Mucosa of rectum (tissue), 2 donors: ENCODE results near the gene VIPR1.
A peak's percentile ranks its signal among the peaks of the same experiment; 100 is the strongest.

ENCODE experiments used
- H3K27ac ChIP-seq, 2 donors: one replicate each; pipeline ENCODE4 v1.7.0; 2013; ENCODE audit warnings: inconsistent platforms in 2 of 2, low read depth in 2 of 2, low read length in 2 of 2
- H3K27me3 ChIP-seq, 2 donors: one replicate each; pipeline ENCODE4 v1.7.0; 2013; ENCODE audit warnings: low read length in 2 of 2; ENCODE audit not compliant: control insufficient read depth in 2 of 2, insufficient read depth in 2 of 2
- H3K36me3 ChIP-seq, 2 donors: one replicate each; pipeline ENCODE4 v1.7.0; 2013; ENCODE audit warnings: low read length in 2 of 2; ENCODE audit not compliant: control insufficient read depth in 2 of 2, insufficient read depth in 2 of 2
- H3K4me1 ChIP-seq, 2 donors: one replicate each; pipeline ENCODE4 v1.7.0; 2013; ENCODE audit warnings: low read length in 2 of 2, mild to moderate bottlenecking in 1 of 2; ENCODE audit not compliant: control insufficient read depth in 2 of 2, insufficient read depth in 2 of 2
- H3K4me3 ChIP-seq, 2 donors: one replicate each; pipeline ENCODE4 v1.7.0; 2013; ENCODE audit warnings: low read length in 2 of 2
- H3K9ac ChIP-seq, 2 donors: one replicate each; pipeline ENCODE4 v1.7.0; 2013; ENCODE audit warnings: low read length in 2 of 2, low read depth in 1 of 2, mild to moderate bottlenecking in 1 of 2
- H3K9me3 ChIP-seq, 2 donors: one replicate each; pipeline ENCODE4 v1.7.0; 2013; ENCODE audit warnings: low read length in 2 of 2; ENCODE audit not compliant: control insufficient read depth in 2 of 2
- donor health status: healthy.
- donor health status: Normal muscosa, but diverticular disease.

VIPR1 gene

DNA sequence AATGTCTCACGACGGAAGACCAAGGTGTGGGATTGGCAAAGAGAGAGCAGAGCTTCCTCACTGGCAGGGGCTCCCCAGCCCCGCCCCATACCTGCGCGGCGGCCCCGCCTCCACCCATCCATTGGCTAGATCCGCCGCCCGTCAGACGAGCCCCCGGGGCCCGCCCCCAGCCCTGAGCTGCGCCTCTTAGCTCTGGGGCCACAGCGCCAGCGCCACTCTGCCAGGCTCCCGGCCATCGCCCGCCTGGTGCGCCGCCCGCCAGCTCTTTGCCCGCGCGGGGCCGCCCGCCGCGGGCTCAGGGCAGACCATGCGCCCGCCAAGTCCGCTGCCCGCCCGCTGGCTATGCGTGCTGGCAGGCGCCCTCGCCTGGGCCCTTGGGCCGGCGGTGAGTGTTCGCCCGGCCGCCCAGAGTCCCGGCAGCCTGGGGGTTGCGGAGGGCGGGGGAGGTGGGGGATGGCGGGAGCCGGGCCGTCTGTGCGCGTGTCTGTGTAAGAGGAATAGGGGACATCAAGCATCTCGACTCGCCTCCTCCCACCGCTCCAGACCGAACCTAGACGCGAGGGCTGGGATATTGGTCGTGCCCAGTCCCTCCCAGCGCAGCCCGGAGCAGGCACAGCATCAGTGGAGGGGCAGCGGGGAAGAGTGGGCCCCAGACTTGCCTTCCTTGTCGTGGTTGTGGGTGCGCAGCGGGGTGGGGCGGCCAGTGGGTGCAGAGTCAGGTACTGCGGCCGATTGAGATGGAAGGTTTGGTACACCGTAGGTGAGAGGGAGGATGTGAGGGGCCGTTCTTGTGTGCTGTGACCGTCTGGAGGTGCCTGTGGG is at the start of gene VIPR1:
VIPR1 (plus strand) TSS at position 215 of the 822 bp plus-strand sequence; CDS start at position 308, 93 bp downstream.
- Histone ChIP-seq H3K36me3 (no peaks in the 10 kb centered on the region), H3K27ac (peak within 1 kb of the TSS; percentile 92 to 99), H3K4me3 (peak within 1 kb of the TSS; percentile 79 to 85), H3K9me3 (no peaks in the 10 kb centered on the region), H3K9ac (peak within 1 kb of the TSS; percentile 77 to 86), H3K27me3 (peaks cover 32 to 37% of the 10 kb centered on the region in 2 donors), H3K4me1 (peaks cover 36 to 54% of the 10 kb centered on the region in 2 donors)

DNA sequence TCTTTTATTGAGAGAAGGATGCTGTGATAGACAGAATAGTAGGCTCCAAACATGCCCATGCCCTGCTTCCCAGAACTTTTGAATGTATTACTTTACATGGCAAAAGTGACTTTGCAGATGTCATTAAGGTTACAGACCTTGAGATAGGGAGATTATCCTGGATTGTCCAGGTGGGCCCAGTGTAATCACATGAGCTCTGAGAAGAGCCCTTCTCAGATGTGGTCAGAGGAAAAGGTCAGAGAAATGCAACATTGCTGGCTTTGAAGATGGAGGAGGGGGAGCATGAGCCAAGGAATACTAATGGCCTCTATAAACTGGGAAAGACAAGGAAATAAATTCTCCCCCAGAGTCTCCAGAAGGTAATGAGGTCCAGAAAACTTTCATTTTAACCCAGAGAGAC is 46.2 kb upstream of the VIPR1 start:
- Histone ChIP-seq H3K4me1 (no peaks in the 10 kb centered on the region), H3K9me3 (no peaks in the 10 kb centered on the region), H3K27ac (no peak overlapping the region), H3K27me3 (no peaks in the 10 kb centered on the region), H3K4me3 (no peak overlapping the region), H3K9ac (no peak overlapping the region), H3K36me3 (no peaks in the 10 kb centered on the region)

DNA sequence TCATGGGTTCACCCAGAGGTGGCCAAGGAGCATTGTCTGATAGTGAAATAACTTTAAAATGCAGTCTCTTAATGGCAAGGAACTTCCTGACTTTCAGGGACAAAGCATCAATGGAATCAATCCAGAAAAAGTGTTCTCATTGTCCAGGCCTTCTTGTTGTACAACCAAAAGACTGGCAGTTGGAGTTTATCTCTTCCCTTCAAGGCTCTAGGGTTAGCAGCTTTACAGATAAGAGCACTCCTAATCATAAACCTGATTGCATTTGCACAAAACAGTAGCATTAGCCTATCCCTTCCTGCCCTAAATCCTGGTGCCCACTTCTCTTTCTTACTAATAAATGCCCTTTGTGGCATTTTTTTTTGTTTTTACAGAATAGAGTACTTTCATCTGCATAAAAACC is 43.3 kb upstream of the VIPR1 start:
- H3K4me3 ChIP-seq = no peak overlapping the region
- no peak overlapping the region for H3K27ac ChIP-seq
- H3K27me3 ChIP-seq = no peaks in the 10 kb centered on the region
- no peaks in the 10 kb centered on the region for H3K36me3 ChIP-seq
- H3K4me1 ChIP-seq = no peaks in the 10 kb centered on the region
- peaks cover 0 to 2% of the 10 kb centered on the region in 2 donors for H3K9me3 ChIP-seq
- H3K9ac ChIP-seq = no peak overlapping the region

DNA sequence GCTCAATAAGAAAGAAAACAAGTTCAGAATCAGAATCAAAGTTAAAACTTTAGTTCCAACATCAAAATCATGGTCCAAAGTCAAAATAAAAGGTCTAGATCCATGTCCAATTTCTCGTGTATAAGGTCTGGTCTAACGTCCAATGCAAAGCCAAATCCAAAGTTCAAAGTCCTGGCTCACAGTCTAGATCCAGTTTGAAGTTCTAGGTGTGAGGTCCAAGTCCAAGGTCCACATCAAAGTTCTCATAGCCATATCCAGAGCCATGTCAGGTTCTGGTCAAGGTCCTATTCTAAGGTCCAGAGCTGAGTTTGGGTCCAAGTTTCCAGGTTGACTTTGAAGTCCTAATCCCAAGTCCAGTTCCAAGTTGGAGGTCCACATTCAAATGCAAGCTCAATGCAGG is 40.7 kb upstream of the VIPR1 start:
- H3K9ac ChIP-seq = no peak overlapping the region
- H3K4me1 ChIP-seq = no peaks in the 10 kb centered on the region
- no peak overlapping the region for H3K27ac ChIP-seq
- H3K27me3 ChIP-seq = no peaks in the 10 kb centered on the region
- peaks cover 0 to 2% of the 10 kb centered on the region in 2 donors for H3K9me3 ChIP-seq
- H3K4me3 ChIP-seq = no peak overlapping the region
- no peaks in the 10 kb centered on the region for H3K36me3 ChIP-seq

DNA sequence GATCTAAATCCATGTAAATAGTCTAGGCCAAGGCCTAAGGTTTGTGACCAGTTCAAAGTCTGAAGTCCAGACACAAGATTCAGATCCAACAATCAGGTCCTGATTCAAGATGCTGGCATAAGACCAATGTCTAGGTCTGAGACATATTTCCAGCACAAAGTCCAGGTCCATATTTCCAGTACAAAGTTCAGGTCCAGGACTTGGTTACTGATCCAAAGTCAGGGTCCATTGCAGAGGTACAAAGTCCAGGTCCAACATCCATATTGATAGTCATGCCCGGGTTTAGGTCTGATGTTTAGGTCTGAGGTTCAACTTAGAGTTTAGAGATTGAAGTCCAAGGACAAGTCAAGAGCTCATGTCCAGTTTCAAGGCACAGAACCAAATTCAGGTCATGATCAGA is 39.4 kb upstream of the VIPR1 start:
- Histone ChIP-seq H3K9me3 (peaks cover 0 to 2% of the 10 kb centered on the region in 2 donors), H3K4me1 (no peaks in the 10 kb centered on the region), H3K36me3 (no peaks in the 10 kb centered on the region), H3K27me3 (no peaks in the 10 kb centered on the region), H3K4me3 (no peak overlapping the region), H3K27ac (no peak overlapping the region), H3K9ac (no peak overlapping the region)

GRCh38 chr3:42468111-42468510 is 34.3 kb upstream of the VIPR1 start:
- H3K27me3 ChIP-seq = no peaks in the 10 kb centered on the region
- peaks cover 0 to 6% of the 10 kb centered on the region in 2 donors for H3K4me1 ChIP-seq
- no peaks in the 10 kb centered on the region for H3K36me3 ChIP-seq
- H3K4me3 ChIP-seq = no peak overlapping the region
- H3K9ac ChIP-seq = no peak overlapping the region
- peaks cover 0 to 2% of the 10 kb centered on the region in 2 donors for H3K9me3 ChIP-seq
- no peak overlapping the region for H3K27ac ChIP-seq

DNA sequence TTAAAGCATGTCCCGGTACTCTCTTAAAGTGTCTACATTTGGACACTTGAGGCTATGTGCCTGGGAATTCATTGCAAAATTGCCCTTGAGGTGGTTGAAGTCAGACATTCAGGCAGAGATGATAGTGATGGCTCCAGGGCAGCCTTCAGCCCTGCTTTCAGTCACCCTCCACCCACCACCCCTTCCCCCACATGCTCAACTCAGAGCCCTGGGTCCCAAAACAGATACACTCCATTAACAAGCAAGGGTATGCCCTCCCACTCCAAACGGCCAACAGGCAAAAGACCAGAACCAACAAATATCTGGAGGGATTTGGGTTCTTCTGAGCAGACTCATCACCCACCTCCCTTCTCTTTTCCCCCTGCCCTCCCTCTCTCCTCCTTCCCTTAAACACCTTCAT is 29.9 kb upstream of the VIPR1 start:
- H3K27me3 ChIP-seq = no peaks in the 10 kb centered on the region

GRCh38 chr3:42473083-42473932 is 29.1 kb upstream of the VIPR1 start:
- Histone ChIP-seq H3K27me3 (no peaks in the 10 kb centered on the region), H3K4me3 (peak overlapping the region; percentile 4 to 6), H3K36me3 (no peaks in the 10 kb centered on the region), H3K4me1 (peaks cover 8 to 26% of the 10 kb centered on the region in 2 donors), H3K27ac (peak overlapping the region; percentile 43 to 70), H3K9me3 (no peaks in the 10 kb centered on the region), H3K9ac (no peak overlapping the region)

More for the DNA sequence above, 29.9 kb upstream of the VIPR1 start:
- Histone ChIP-seq H3K36me3 (no peaks in the 10 kb centered on the region), H3K9ac (no peak overlapping the region), H3K27ac (peak overlapping the region; percentile 43 to 70), H3K4me1 (peaks cover 7 to 26% of the 10 kb centered on the region in 2 donors), H3K9me3 (no peaks in the 10 kb centered on the region), H3K4me3 (no peak overlapping the region)

DNA sequence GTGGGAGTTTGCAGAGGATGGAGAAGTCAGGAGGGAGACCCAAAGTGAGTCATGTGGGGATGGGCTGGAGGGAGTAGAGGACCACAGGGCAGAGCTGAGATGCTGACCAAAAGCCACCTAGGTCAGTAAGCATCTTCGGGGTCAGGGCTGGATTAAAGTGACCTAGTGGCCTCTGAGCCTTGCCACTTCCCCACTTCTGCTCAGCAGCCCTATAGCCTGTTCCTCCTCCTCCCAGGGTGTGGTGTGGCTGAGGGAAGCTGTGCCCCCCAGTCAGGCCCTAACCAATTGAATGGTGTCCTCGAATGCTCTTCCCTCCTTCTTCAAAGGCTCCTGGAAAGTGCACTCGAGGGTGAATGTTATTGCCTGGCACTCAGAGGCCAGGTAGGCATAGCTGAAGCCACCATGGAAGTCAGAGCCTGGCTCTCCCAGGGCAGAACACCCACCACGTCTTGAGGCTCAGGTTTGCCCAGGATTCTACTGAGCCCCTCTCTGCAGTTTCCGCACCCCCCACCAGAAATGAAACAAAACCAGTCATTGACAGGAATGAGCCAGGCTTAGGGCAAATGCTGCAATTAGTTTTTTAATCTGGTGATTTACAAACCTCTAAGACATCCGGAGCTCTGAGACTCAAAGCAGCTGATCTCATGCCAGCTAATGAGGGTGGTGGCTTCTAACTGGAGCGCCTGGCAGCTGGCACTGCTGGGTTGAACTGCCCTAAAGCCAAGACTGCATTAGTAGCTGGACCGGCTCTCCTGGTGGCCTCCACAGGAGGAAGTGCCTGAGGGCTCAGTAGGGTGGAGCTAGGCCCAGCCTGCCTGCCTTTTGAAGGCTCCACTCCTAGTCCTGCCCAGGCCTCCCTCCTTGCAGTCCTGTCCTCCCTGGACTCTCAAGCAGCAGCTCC is 26.0 kb upstream of the VIPR1 start:
- peak overlapping the region; percentile 63 to 76 for H3K27ac ChIP-seq
- no peaks in the 10 kb centered on the region for H3K36me3 ChIP-seq
- H3K4me3 ChIP-seq = peak overlapping the region in 1 of 2 donors; percentile 22
- no peaks in the 10 kb centered on the region for H3K9me3 ChIP-seq
- H3K9ac ChIP-seq = peak overlapping the region; percentile 14 to 16
- peaks cover 8 to 26% of the 10 kb centered on the region in 2 donors for H3K4me1 ChIP-seq
- no peaks in the 10 kb centered on the region for H3K27me3 ChIP-seq
